NCI-H2081 (cell line): ENCODE data around the gene OSCAR.

Experiments used
- DNase-seq, 2 experiments: peaks; one replicate each; lab custom pipeline; 2025; lab: John Stamatoyannopoulos, UW

OSCAR gene

DNA sequence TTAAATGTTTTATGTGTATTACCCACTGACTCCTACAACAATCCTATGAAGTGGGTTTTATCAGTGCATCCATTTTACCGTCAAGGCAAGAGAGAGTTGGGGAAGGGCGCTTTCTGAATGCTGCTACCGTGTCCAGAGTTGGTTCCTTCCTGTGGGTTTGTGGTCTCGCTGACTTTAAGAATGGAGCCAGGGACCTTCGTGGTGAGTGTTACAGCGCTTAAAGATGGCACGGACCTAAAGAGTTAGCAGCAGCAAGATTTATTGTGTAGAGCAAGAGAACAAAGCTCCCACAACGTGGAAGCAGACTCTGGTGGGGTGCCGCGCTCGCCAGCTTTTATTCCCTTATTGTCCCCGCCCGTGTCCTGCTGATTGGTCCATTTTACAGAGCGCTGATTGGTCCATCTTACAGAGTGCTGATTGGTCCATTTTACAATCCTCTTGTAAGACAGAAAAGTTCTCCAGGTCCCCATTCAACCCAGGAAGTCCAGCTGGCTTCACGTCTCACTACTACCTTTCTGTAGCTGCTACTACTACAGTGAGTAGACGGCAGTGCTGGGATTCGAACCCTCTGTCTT is 6.1 kb downstream of the OSCAR start:
- no peak for DNase-seq

DNA sequence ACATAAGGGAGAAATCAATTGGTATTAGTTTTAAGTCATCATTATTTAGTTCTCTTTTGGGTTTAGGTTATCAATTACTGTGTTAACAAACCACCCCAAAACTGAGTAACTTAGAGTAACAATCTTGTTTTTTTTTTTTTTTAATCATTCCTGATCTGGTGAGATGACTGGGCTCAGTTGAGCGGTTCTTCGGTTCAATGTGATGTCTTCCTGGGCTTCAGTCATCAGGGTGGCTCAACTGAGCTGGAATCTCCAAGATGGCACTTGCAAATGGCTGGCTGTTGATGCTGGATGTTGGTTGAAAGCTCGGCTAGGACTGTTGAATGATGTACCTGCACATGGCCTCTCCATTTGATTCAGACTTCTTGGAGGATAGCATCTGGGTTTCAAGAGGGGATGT is 16.2 kb downstream of the OSCAR start:
- DNase-seq, result no peak

DNA sequence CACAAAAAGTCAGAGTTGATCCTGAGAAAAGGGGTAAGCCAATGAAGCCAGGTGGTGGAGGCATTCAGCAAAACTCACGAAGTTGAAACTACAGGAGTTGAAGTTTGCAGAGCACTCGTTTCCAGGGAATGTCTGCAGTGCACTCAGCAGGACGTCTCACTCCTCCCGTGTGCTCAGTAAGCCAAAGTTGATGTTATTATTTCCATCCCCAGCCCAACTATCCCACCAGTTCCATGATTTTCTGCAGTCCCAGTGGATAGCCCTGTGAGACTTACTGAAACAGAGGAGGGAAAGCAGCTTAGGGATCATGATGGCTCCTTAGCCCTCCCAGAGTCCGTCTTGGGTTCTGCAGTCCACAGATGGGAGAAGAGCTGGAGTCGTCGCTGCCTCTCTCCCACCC is 19.6 kb downstream of the OSCAR start, which contains the start of gene TARM1:
Gene TARM1, minus strand, starts transcription at position 334 of the 400 bp plus-strand sequence. Its CDS starts 25 bp downstream, at position 309.
- DNase-seq, result no peak

DNA sequence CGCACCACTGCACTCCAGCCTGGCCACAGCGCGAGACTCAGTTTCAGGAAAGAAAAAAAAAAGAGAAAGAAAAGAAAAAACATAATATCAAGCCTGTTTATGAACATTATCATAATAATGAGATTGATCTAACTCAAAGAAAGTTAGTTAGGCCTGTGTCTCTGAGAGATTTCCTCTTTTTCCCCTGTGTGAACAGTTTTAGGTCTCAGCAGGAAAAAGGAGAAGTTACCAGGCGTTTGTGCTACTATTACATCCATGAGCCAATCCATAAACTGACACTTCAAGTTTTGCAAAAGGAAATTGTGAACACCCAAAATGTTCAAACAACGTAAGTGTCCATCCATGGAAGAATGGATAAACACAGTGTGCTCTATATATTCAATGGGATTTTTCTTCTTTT is 23.3 kb downstream of the OSCAR start:
- DNase-seq, result no peak

DNA sequence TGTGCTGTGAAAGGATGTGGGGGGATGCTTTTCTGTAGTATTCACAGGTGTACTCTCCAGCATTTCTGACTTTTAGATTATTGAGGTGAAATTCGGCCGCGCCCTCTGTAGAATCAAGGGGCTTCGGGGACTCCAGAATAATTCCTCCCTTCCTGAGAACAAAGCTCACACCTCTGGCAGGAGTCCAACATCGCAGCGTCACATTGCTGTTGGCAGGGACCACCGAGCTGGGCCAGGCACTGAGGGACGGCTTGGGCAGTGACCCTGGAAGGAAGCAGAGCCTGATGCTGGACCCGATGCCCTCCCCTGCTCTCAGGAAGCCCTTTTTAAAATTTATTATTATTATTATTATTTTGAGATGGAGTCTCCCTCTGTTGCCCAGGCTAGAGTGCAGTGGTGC is 25.8 kb downstream of the OSCAR start:
- no peak for DNase-seq

- DNase-seq, result no peak
These were observed 26.8 kb downstream of the OSCAR start for GRCh38 chr19:54073829-54074228.

DNA sequence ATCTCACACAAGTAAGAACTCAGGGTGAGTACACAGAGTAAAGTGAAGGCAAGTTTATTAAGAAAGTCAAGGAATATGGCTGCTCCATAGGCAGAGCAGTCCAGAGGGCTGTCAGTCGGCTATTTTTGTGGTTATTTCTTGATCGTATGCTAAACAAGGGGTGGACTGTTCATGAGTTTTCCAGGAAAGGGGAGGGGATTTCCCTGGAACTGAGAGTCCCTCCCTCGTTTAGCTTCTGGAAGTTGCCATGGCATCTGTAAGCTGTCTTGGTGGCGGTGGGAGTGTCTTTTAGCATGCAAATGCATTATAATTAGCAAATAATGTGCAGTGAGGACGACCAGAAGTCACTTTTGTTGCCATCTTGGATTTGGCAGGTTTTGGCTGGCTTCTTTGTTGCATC is 31.1 kb downstream of the OSCAR start:
- DNase-seq, result no peak

DNA sequence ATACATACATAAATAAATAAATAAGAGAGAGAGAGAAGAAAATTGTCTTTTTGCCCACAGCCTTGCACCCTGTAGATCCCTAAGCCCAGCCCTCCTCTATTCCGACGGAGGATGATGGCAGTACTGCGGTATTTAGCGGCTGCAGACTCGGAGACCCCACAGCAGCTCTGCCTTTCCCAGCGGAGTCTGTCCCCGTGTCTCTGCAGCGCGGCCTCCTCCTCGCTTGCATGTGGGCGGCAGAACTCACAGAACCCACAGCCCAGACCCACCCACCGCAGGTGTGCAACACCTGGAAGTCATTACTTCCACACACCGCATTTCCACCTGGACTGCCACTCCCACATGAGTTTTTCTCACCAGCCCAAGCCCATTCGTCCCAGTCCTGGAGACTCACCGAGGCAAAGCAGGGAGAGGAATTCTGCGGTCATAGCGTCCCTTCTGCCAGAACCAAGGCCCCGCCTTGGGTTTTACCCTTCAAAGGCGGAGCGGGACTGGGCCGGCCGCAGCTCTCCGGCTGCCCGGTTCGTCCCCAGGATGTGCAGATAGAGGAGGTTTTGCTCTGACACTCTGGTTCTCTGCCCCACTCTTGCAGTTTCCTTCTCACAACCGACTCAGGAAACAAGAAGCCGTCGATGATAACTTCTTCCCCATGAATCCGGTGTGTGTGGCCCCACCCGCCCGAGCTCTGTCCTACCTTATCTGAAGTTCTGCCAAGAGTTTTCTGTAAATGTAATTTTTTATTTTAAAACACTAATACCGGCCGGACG is 37.1 kb downstream of the OSCAR start, which contains the start of gene VSTM1:
Gene VSTM1, minus strand, starts transcription at position 548 of the 767 bp plus-strand sequence. Its CDS starts 120 bp downstream, at position 428.
- no peak for DNase-seq

DNA sequence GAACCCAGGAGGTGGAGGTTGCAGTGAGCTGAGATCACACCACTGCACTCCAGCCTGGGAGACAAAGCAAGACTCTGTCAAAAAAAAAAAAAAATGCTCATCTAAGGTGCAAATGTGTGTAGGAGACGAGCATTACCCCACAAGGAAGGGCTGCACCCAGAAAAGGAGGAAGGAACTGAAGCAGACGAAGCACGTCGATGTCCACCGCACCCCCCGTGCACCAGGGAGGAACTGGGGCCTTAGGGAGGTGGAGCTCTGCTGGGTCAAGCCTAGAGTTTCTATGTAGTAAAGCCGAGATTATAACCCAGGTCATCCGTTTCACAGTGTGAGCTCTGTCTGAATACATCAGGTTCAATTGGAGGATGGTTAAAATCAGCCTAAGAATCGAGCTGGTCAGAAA is 38.0 kb downstream of the OSCAR start:
- DNase-seq, result no peak

DNA sequence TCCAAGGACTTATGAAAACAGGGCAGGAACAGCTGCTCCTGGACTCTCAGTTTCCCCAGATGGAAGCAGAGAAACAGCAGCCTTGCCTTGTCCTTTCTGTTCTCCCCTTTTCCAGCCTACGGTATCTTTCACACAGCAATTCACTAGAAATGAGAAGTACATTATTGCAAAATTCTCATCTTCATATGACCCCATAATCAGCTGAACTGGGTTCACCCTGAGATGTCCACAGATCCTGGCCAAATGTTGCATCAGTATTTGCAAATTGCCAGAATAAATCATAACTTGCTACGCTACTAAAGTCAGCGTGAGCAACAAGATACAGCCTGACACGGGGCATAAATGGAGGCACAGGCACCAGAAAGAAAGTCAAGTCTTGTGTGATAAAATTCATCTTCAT is 53.0 kb downstream of the OSCAR start:
- DNase-seq, result no peak

GRCh38 chr19:54045771-54046170 is 54.8 kb downstream of the OSCAR start:
- DNase-seq, result no peak
